DOHH2 (cell line): ENCODE results near the gene OR52A5.

ENCODE experiments used
- H3F3A ChIP-seq: fragments of 200-600 bp; sonication (generic), shearing (Covaris generic); 2 replicates; pipeline ENCODE4 v1.6.0; 2016; ENCODE audit warnings: antibody characterized with exemption, mild to moderate bottlenecking; ENCODE audit not compliant: control insufficient read depth, insufficient read depth
- H3K27ac ChIP-seq: fragments of 200-600 bp; sonication (generic); 2 replicates; pipeline ENCODE4 v1.5.1; 2014; ENCODE audit warnings: low read depth, mild to moderate bottlenecking, low read length, moderate library complexity
- H3K27me3 ChIP-seq: fragments of 200-600 bp; sonication (generic); 2 replicates; pipeline ENCODE4 v1.6.1; 2014; ENCODE audit warnings: mild to moderate bottlenecking, low read length, mixed read lengths; ENCODE audit not compliant: control insufficient read depth
- H3K36me3 ChIP-seq: fragments of 200-600 bp; sonication (generic); 2 replicates; pipeline ENCODE4 v1.6.1; 2014; ENCODE audit warnings: mild to moderate bottlenecking, low read length, moderate library complexity, mixed read lengths; ENCODE audit not compliant: control insufficient read depth
- H3K4me1 ChIP-seq: fragments of 200-600 bp; sonication (generic); 2 replicates; pipeline ENCODE4 v1.6.1; 2014; ENCODE audit warnings: mild to moderate bottlenecking, low read length, mixed read lengths; ENCODE audit not compliant: control insufficient read depth
- H3K4me2 ChIP-seq: fragments of 200-600 bp; sonication (generic); 2 replicates; pipeline ENCODE4 v1.6.0; 2014; ENCODE audit warnings: mild to moderate bottlenecking, low read length, moderate library complexity
- H3K4me3 ChIP-seq: fragments of 200-600 bp; sonication (generic); 2 replicates; pipeline ENCODE4 v1.5.1; 2014; ENCODE audit warnings: mild to moderate bottlenecking, low read length, mixed read lengths
- H3K79me2 ChIP-seq: fragments of 200-600 bp; sonication (generic); 2 replicates; pipeline ENCODE4 v1.6.1; 2014; ENCODE audit warnings: mild to moderate bottlenecking, low read length, mixed read lengths; ENCODE audit not compliant: control insufficient read depth
- H3K9me2 ChIP-seq: fragments of 200-600 bp; sonication (generic); replicated peaks from 2 replicates; pipeline ENCODE4 v1.6.1; 2014; ENCODE audit warnings: mild to moderate bottlenecking, low read length, mixed read lengths; ENCODE audit not compliant: control insufficient read depth
- H3K9me3 ChIP-seq: fragments of 200-600 bp; sonication (generic); 2 replicates; pipeline ENCODE4 v1.6.1; 2014; ENCODE audit warnings: antibody characterized with exemption, low read length, mixed read lengths; ENCODE audit not compliant: control insufficient read depth, insufficient read depth
- H4K20me1 ChIP-seq: fragments of 200-600 bp; sonication (generic); 2 replicates; pipeline ENCODE4 v1.6.0; 2014; ENCODE audit warnings: low read depth, mild to moderate bottlenecking, antibody characterized with exemption, low read length, moderate library complexity; ENCODE audit not compliant: control insufficient read depth, insufficient read depth
- EZH2phosphoT487 ChIP-seq: fragments of 200-600 bp; sonication (generic); IDR thresholded peaks from 2 replicates; pipeline ENCODE4 v1.6.1; 2017; ENCODE audit warnings: borderline replicate concordance, mild to moderate bottlenecking, antibody characterized with exemption, low read length, moderate library complexity, mixed read lengths
- TF ChIP-seq, protein P1 (sequence below): fragments of 200-600 bp; sonication (generic); IDR thresholded peaks from one replicate; pipeline ENCODE4 v1.5.1; 2014; ENCODE audit warnings: antibody characterized with exemption, mild to moderate bottlenecking, low read depth, low read length; ENCODE audit not compliant: poor library complexity, severe bottlenecking

OR52A5 gene

DNA sequence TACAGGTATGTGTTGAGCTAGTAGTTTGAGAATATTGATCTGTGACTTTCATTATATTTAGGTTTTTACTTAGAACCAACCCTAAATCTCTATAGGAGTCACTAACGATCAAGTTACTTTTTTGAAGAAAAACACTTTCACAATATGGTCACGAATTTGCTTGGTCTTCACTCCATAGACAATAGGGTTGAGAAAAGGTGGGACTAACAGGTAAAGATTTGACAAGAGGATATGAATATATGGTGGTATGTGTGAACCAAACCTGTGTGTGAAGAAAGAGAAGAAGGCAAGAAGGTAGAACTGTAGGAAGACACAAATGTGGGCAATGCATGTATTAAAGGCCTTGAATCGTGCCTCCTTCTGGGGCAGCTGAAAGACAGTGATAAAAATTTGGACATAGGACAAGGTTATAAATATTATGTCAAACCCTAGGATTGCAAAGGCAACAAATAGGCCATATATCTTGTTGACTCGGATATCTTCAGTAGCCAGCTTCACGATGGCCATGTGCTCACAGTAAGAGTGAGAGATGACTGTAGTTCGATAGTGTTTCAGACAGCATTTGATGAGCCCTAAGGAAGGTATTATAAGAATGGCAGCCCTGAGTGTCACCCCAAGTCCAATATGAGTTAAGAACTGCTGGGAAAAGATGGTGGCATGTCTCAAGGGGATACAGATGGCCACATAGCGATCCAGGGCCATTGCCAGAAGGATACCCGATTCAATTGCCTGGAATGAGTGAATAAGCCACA is 6.4 kb downstream of the OR52A5 start:
- Histone ChIP-seq H3K36me3 (no peaks in the 10 kb centered on the region), H3K9me2 (no peaks in the 10 kb centered on the region), H3K9me3 (no peaks in the 10 kb centered on the region), H3K4me3 (no peak overlapping the region), H3F3A (no peaks in the 10 kb centered on the region), H4K20me1 (no peaks in the 10 kb centered on the region), H3K4me2 (no peak overlapping the region), H3K79me2 (no peaks in the 10 kb centered on the region), H3K27me3 (no peaks in the 10 kb centered on the region), H3K27ac (no peak overlapping the region), H3K4me1 (no peaks in the 10 kb centered on the region)
- no peak for TF ChIP-seq EZH2phosphoT487
- TF ChIP-seq, protein P1, sequence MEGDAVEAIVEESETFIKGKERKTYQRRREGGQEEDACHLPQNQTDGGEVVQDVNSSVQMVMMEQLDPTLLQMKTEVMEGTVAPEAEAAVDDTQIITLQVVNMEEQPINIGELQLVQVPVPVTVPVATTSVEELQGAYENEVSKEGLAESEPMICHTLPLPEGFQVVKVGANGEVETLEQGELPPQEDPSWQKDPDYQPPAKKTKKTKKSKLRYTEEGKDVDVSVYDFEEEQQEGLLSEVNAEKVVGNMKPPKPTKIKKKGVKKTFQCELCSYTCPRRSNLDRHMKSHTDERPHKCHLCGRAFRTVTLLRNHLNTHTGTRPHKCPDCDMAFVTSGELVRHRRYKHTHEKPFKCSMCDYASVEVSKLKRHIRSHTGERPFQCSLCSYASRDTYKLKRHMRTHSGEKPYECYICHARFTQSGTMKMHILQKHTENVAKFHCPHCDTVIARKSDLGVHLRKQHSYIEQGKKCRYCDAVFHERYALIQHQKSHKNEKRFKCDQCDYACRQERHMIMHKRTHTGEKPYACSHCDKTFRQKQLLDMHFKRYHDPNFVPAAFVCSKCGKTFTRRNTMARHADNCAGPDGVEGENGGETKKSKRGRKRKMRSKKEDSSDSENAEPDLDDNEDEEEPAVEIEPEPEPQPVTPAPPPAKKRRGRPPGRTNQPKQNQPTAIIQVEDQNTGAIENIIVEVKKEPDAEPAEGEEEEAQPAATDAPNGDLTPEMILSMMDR: no peak

DNA sequence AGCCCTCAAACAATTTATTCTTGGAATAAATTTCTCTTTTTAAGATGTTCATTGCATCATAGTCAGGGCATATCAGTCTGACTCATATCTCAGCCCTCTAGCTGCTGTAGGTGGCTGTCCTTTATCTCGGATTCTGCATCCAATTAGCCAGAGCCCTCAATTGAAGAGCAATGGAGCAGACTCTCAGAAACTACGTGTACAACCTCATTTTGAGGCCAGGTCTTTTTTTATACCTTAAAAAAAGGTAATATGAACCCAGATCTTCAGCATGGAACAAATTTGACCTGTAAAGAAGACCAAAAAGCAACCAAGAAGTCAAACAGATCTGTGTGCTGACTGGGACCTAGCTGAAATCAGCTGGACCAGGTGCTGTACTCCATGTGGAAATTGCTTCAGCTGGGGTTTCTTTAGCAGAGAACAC is 8.7 kb downstream of the OR52A5 start:
- Histone ChIP-seq H3K36me3 (no peaks in the 10 kb centered on the region), H3K4me1 (no peaks in the 10 kb centered on the region), H3K27me3 (no peaks in the 10 kb centered on the region), H3F3A (no peaks in the 10 kb centered on the region), H3K9me3 (no peaks in the 10 kb centered on the region), H3K4me2 (no peak overlapping the region), H4K20me1 (no peaks in the 10 kb centered on the region), H3K79me2 (no peaks in the 10 kb centered on the region), H3K9me2 (no peaks in the 10 kb centered on the region), H3K27ac (no peak overlapping the region), H3K4me3 (no peak overlapping the region)
- TF ChIP-seq, protein P1: no peak
- no peak for TF ChIP-seq EZH2phosphoT487

DNA sequence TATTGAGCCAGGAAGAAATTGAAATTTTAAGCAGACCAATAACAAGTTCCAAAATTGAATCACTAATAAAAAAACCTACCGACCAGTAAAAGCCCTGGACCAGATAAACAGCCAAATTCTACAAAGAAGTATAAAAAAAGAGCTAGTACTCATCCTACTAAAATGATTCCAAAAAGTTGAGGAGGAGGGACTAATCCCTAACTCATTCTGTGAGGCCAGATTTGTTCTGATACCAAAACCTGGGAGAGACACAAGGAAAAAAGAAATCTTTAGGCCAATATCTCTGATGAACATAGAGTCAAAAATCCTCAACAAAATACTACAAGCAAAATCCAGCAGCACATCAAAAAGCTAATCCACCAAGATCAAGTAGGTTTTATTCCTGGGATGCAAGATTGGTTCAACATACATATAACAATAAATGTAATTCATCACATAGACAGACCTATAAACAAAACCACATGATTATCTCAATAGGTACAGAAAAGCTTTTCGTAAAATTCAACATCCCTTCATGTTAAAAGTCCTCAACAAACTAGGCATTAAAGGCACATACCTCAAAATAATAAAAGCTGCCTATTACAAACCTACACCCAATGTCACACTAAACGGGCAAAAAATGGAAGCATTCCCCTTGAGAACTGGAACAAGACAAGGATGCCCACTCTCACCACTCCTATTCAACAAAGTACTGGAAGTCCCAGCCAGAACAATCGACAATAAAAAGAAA is 13.1 kb downstream of the OR52A5 start:
- Histone ChIP-seq H3K4me2 (no peak overlapping the region), H4K20me1 (no peaks in the 10 kb centered on the region)

More for the DNA sequence above, 13.1 kb downstream of the OR52A5 start:
- Histone ChIP-seq H3F3A (no peaks in the 10 kb centered on the region), H3K9me3 (no peaks in the 10 kb centered on the region), H3K27me3 (no peaks in the 10 kb centered on the region), H3K27ac (no peak overlapping the region), H3K36me3 (no peaks in the 10 kb centered on the region), H3K9me2 (no peaks in the 10 kb centered on the region), H3K4me1 (no peaks in the 10 kb centered on the region), H3K79me2 (no peaks in the 10 kb centered on the region), H3K4me3 (no peak overlapping the region)
- TF ChIP-seq, protein P1: no peak
- no peak for TF ChIP-seq EZH2phosphoT487
